Panc1 (cell line): ENCODE results near the gene PDLIM4. TPM values are rescaled to one million over a fixed set of nuclear protein-coding genes. Genes with fewer than 3 reads are reported as not detected.

Experiments used
- ATAC-seq: fragments of 200-7000 bp; cut with Tn5 transposase; 2 replicates; pipeline ENCODE4 v1.9.1; 2020; ENCODE audit warnings: mild to moderate bottlenecking, moderate library complexity
- BruUV-seq: library from RNA; stranded (reverse); fragments of 400-500 nt; replicated peaks from 2 replicates; lab custom pipeline; 2021; lab: Mats Ljungman, UMichigan
- CTCF ChIA-PET: fragments of 300-600 bp; sonication (Branson Sonifier 250); formaldehyde crosslinking; loops from one replicate; lab custom pipeline; 2022; ENCODE audit warnings: antibody characterized with exemption; lab: Charles Lee
- POLR2A ChIA-PET: fragments of 300-600 bp; sonication (Branson Sonifier 250); formaldehyde crosslinking; loops from one replicate; lab custom pipeline; 2022; ENCODE audit warnings: antibody characterized with exemption; lab: Charles Lee
- DNase-seq: peaks from one replicate; pipeline ENCODE4 v3.0.0-alpha.2; 2010; ENCODE audit warnings: low read depth, low spot score
- H3K27ac ChIP-seq: 2 replicates; pipeline ENCODE4 v1.5.1; 2011; ENCODE audit warnings: mild to moderate bottlenecking, low read length, inconsistent platforms
- H3K27me3 ChIP-seq: fragments of 200-500 bp; sonication (Bioruptor generic); 2 replicates; pipeline ENCODE4 v1.6.0; 2014; ENCODE audit warnings: low read length, inconsistent platforms; ENCODE audit not compliant: control insufficient read depth, insufficient read depth
- H3K36me3 ChIP-seq: fragments of 200-500 bp; sonication (Bioruptor generic); 2 replicates; pipeline ENCODE4 v1.5.1; 2014; ENCODE audit warnings: inconsistent platforms, mild to moderate bottlenecking, low read length, moderate library complexity; ENCODE audit not compliant: control insufficient read depth, insufficient read depth
- H3K4me1 ChIP-seq: 2 replicates; pipeline ENCODE4 v1.5.1; 2011; ENCODE audit warnings: inconsistent platforms, mild to moderate bottlenecking, low read length, moderate library complexity; ENCODE audit not compliant: control insufficient read depth, insufficient read depth
- H3K4me3 ChIP-seq, 2 experiments: 2 replicates each; pipeline ENCODE4 v1.5.1; 2011 to 2012; ENCODE audit warnings: low read depth in 2 of 2, low read length in 2 of 2, mild to moderate bottlenecking in 2 of 2, inconsistent platforms in 1 of 2, moderate library complexity in 1 of 2
- H3K9me3 ChIP-seq: fragments of 200-500 bp; sonication (Bioruptor generic); 2 replicates; pipeline ENCODE4 v1.5.1; 2014; ENCODE audit warnings: low read depth, mild to moderate bottlenecking, inconsistent platforms, low read length, moderate library complexity; ENCODE audit not compliant: control insufficient read depth, insufficient read depth
- POLR2AphosphoS5 ChIP-seq: IDR thresholded peaks from 2 replicates; pipeline ENCODE4 v1.6.1; 2012; ENCODE audit warnings: mild to moderate bottlenecking, low read depth, low read length, moderate library complexity
- REST ChIP-seq, 2 experiments: IDR thresholded peaks; 2 replicates each; pipeline ENCODE4 v1.6.1; 2011 to 2012; ENCODE audit warnings: low read depth in 2 of 2, control low read depth in 1 of 2, low read length in 1 of 2, mild to moderate bottlenecking in 1 of 2, moderate library complexity in 1 of 2; ENCODE audit not compliant: insufficient read depth in 1 of 2
- SIN3A ChIP-seq: IDR thresholded peaks from 2 replicates; pipeline ENCODE4 v1.6.1; 2012; ENCODE audit warnings: low read depth, mild to moderate bottlenecking, low read length, moderate library complexity, borderline replicate concordance; ENCODE audit not compliant: insufficient read depth
- TCF7L2 ChIP-seq: IDR thresholded peaks from 2 replicates; pipeline ENCODE4 v1.6.1; 2011; ENCODE audit warnings: mild to moderate bottlenecking, low read depth, low read length, inconsistent platforms
- in situ Hi-C: cut with HindIII; loops from 2 replicates; pipeline ENCODE4 v1.10.0; 2016; ENCODE audit warnings: low sequenced_read_pairs, low pct_unique_long_range_greater_than_20kb
- intact Hi-C: fragments of 100-400 bp; cut with micrococcal nuclease; formaldehyde crosslinking; loops from one replicate; pipeline ENCODE4 v1.10.0; 2022; ENCODE audit not compliant: unreplicated experiment
- total RNA-seq: library from RNA; stranded (reverse); gene quantifications from one replicate; pipeline ENCODE4 v1.2.1, GENCODE V29; 2021; ENCODE audit not compliant: unreplicated experiment
- TF ChIP-seq, protein P1 (sequence below): fragments of 450-650 bp; IDR thresholded peaks from 2 replicates; pipeline ENCODE4 v1.5.1; 2017; ENCODE audit warnings: mild to moderate bottlenecking

PDLIM4 gene
- total RNA-seq, 1 experiment from 2014 or later: 9.9 TPM

GRCh38 chr5:132273631-132274030 is 16.1 kb downstream of the PDLIM4 start:
- no peak for ATAC-seq
- DNase-seq: no peak
- Histone ChIP-seq H3K27me3 (no peaks in the 10 kb centered on the region), H3K36me3 (no peaks in the 10 kb centered on the region), H3K9me3 (no peaks in the 10 kb centered on the region), H3K4me3 (no peak overlapping the region), H3K4me1 (peaks cover 6% of the 10 kb centered on the region), H3K27ac (no peak overlapping the region)
- intact Hi-C loops: no loop called here
- TF ChIP-seq TCF7L2 (no peak), POLR2AphosphoS5 (no peak), REST (IDR thresholded peaks at IDR 0.05; ENCODE audit: insufficient read depth in 1 of 2, low read depth in 2 of 2, low read length in 1 of 2) (no peak)
- POLR2A ChIA-PET: no interaction called here
- CTCF ChIA-PET: no interaction called here
- no TSS peak for BruUV-seq
- in situ Hi-C loops: no loop called here

DNA sequence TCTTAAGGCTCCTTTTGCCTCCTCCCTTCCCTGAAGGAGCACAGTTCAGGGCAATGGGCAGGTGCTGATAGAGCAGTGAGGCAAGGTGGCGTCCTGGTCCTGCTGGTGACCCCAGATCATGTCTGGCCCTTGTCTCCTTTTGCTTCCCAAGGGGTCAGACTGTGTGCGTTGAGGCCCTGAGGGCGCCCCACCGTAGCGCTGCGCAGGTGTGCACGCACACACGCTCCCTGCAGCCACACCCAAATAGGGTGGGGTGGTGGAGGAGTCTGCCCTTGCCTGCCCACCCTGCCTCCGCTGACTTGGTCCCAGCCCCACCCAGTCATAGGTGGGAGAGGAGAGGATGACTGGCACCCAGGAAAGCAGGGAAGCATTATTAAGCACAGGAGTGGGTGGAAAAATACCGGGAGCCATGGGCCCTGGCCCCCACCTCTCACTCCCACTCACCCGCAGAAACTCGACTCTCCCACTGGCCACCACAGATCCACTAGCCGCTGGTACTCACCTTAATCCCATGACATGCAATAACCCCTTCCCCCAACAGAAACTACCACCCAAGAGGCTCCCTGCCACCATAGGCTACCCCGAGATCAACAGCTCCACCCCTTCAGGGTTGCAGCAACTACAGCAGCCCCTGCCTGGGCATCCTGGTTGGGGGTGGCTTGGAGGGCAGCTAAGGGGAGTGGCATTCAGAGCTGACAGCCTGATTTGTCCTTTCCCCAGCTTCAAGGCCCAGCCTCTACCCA is 16.7 kb downstream of the PDLIM4 start:
- Histone ChIP-seq H3K9me3 (no peaks in the 10 kb centered on the region), H3K27me3 (no peaks in the 10 kb centered on the region), H3K36me3 (no peaks in the 10 kb centered on the region), H3K4me3 (no peak overlapping the region), H3K27ac (no peak overlapping the region), H3K4me1 (peaks cover 4% of the 10 kb centered on the region)
- ChIA-PET POLR2A (interaction anchor here (0.7 kb wide), 1 partner anchor 18 kb away, joined by 3 read pairs; no protein-coding TSS in a partner anchor), CTCF (interaction anchor here (0.6 kb wide), 1 partner anchor 546 kb away, joined by 14 read pairs; no protein-coding TSS in a partner anchor)
- BruUV-seq: no TSS peak
- no peak for TF ChIP-seq TCF7L2
- no peak for TF ChIP-seq SIN3A
- no peak for TF ChIP-seq POLR2AphosphoS5
- ATAC-seq: no peak
- intact Hi-C loops (no loop called here), in situ Hi-C loops (no loop called here)
- DNase-seq: no peak

DNA sequence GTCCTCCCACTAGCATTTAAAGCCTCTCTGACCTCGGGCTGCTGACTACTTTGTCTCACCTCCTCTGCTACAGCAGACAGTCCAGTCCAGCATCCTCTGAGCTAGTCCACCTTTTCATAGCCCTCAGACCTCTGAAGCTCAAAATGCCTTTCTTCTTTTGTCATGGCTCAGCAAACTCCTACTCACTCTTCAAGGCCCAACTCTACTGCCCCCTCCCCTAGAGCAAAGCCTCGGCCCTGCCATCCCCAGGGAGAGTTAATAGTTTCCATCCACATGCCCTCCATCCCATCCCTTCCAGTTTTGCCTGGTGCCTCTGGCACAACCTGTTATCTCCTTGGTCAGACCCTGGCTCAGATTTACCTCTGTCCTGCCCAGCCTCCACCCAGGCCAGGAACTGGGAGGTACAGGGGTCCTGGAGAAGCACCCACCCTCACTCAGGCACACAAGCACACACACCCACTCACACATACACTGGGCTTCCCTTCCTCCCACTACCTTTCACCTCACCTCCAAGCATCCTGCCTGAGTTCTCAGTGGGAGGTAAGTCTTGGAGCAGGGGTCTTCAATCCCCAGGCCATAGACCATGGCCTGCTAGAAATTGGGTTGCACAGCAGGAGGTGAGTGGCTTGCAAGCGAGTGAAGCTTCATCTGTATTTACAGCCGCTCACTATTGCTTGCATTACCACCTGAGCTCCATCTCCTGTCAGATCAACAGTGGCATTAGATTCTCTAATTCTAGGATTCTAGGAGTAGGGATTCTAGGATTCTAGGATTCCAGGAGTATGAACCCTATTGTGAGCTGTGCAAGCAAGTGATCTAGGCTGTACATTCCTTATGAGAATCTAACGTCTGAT is 18.1 kb downstream of the PDLIM4 start:
- H3K27ac ChIP-seq: no peak overlapping the region
- DNase-seq (no peak), ATAC-seq (no peak)
- ChIA-PET CTCF (no interaction called here), POLR2A (interaction anchor here (0.7 kb wide), 1 partner anchor 58 kb away, joined by 5 read pairs; no protein-coding TSS in a partner anchor)
- peaks cover 4% of the 10 kb centered on the region for H3K4me1 ChIP-seq
- H3K36me3 ChIP-seq: no peaks in the 10 kb centered on the region
- H3K27me3 ChIP-seq: no peaks in the 10 kb centered on the region
- intact Hi-C loops (no loop called here), in situ Hi-C loops (no loop called here)
- no peak for TF ChIP-seq TCF7L2
- no peak for TF ChIP-seq POLR2AphosphoS5
- no peak for TF ChIP-seq REST (IDR thresholded peaks at IDR 0.05; ENCODE audit: insufficient read depth in 1 of 2, low read depth in 2 of 2, low read length in 1 of 2)
- TF ChIP-seq SIN3A: no peak
- TF ChIP-seq, protein P1, sequence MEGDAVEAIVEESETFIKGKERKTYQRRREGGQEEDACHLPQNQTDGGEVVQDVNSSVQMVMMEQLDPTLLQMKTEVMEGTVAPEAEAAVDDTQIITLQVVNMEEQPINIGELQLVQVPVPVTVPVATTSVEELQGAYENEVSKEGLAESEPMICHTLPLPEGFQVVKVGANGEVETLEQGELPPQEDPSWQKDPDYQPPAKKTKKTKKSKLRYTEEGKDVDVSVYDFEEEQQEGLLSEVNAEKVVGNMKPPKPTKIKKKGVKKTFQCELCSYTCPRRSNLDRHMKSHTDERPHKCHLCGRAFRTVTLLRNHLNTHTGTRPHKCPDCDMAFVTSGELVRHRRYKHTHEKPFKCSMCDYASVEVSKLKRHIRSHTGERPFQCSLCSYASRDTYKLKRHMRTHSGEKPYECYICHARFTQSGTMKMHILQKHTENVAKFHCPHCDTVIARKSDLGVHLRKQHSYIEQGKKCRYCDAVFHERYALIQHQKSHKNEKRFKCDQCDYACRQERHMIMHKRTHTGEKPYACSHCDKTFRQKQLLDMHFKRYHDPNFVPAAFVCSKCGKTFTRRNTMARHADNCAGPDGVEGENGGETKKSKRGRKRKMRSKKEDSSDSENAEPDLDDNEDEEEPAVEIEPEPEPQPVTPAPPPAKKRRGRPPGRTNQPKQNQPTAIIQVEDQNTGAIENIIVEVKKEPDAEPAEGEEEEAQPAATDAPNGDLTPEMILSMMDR: no peak
- no peak overlapping the region for H3K4me3 ChIP-seq
- no peaks in the 10 kb centered on the region for H3K9me3 ChIP-seq
- BruUV-seq: no TSS peak
